Astrocyte of the spinal cord (primary cell): ENCODE data around the gene ZNF688.
"Not testable (repeated sequence)": the region's sequence is repeated elsewhere in the genome, so short reads cannot be mapped to it uniquely, and the experiment has no call there.

Experiments
- DNase-seq: peaks from one replicate; pipeline ENCODE4 v3.0.0; 2011; ENCODE audit warnings: low read depth, low spot score
- H3K4me3 ChIP-seq: 2 replicates; pipeline ENCODE4 v1.5.1; 2011; ENCODE audit warnings: low read depth, mild to moderate bottlenecking, low read length, moderate library complexity
- CTCF ChIP-seq: IDR thresholded peaks from 2 replicates; pipeline ENCODE4 v1.5.1; 2012; ENCODE audit warnings: low read depth, mild to moderate bottlenecking, low read length, inconsistent platforms
- in situ Hi-C: cut with HindIII; loops from 2 replicates; pipeline ENCODE4 v1.10.0; 2017; ENCODE audit warnings: low sequenced_read_pairs

The ZNF688 gene

GRCh38 chr16:30526823-30527634 lies 44.5 kb downstream of the ZNF688 start:
- peak; percentile 98 for DNase-seq
- in situ Hi-C loops, result no loop called here
- TF ChIP-seq CTCF, result peak; percentile 31
- H3K4me3 ChIP-seq, result peak overlapping the region; percentile 70

GRCh38 chr16:30526137-30526822 lies 45.2 kb downstream of the ZNF688 start, which contains the start of gene ZNF768:
TSS of gene ZNF768 (minus strand) at chr16:30526566. CDS start at chr16:30526413, 153 bp downstream.
- no peak for TF ChIP-seq CTCF
- H3K4me3 ChIP-seq, result peak within 1 kb of the TSS; percentile 70
- peak; percentile 15 for DNase-seq
- in situ Hi-C loops, result no loop called here

- no peak for DNase-seq
- in situ Hi-C loops, result no loop called here
- peak overlapping the region; percentile 70 for H3K4me3 ChIP-seq
- no peak for TF ChIP-seq CTCF
Measured at GRCh38 chr16:30525844-30526136, 45.7 kb downstream of the ZNF688 start.

- in situ Hi-C loops, result no loop called here
- no peak for DNase-seq
- H3K4me3 ChIP-seq, result no peak overlapping the region
- TF ChIP-seq CTCF, result no peak
Measured at GRCh38 chr16:30524575-30525568, 46.6 kb downstream of the ZNF688 start.

- no peak for TF ChIP-seq CTCF
- DNase-seq, result peak; percentile 18
- H3K4me3 ChIP-seq, result no peak overlapping the region
- in situ Hi-C loops, result no loop called here
Measured at GRCh38 chr16:30523768-30524574, 47.5 kb downstream of the ZNF688 start.

GRCh38 chr16:30522702-30523463 lies 48.6 kb downstream of the ZNF688 start:
- DNase-seq, in situ Hi-C loops: not testable (repeated sequence)

More at GRCh38 chr16:30522702-30523463, 48.6 kb downstream of the ZNF688 start:
- not testable (repeated sequence) for H3K4me3 ChIP-seq
